Raji (cell line): ENCODE results near the gene PRKCA.
A peak's percentile ranks its signal among the peaks of the same experiment; 100 is the strongest.

Experiments
- POLR2A ChIP-seq: IDR thresholded peaks from 2 replicates; pipeline ENCODE4 v1.6.1; 2011; ENCODE audit warnings: low read depth, low read length, control low read depth; ENCODE audit not compliant: insufficient read depth

PRKCA gene

GRCh38 chr17:66301864-66302741 lies at the start of gene PRKCA:
Gene PRKCA (plus strand): TSS chr17:66302613.
- TF ChIP-seq POLR2A, result peak; percentile 73

- no peak for TF ChIP-seq POLR2A
Measured at GRCh38 chr17:66255112-66255511, 47.3 kb upstream of the PRKCA start.

- no peak for TF ChIP-seq POLR2A
Measured at GRCh38 chr17:66255527-66255971, 46.9 kb upstream of the PRKCA start.

- TF ChIP-seq POLR2A, result no peak
Measured at GRCh38 chr17:66260275-66260674, 42.1 kb upstream of the PRKCA start.

GRCh38 chr17:66260688-66261087 lies 41.7 kb upstream of the PRKCA start:
- TF ChIP-seq POLR2A, result no peak

- no peak for TF ChIP-seq POLR2A
Measured at GRCh38 chr17:66262767-66263166, 39.6 kb upstream of the PRKCA start.

GRCh38 chr17:66264696-66265095 lies 37.7 kb upstream of the PRKCA start:
- TF ChIP-seq POLR2A, result no peak

- TF ChIP-seq POLR2A, result no peak
Measured at GRCh38 chr17:66268247-66268927, 34.0 kb upstream of the PRKCA start.

GRCh38 chr17:66270106-66270505 lies 32.3 kb upstream of the PRKCA start:
- TF ChIP-seq POLR2A, result no peak

GRCh38 chr17:66271512-66271911 lies 30.9 kb upstream of the PRKCA start:
- TF ChIP-seq POLR2A, result no peak

- TF ChIP-seq POLR2A, result no peak
Measured at GRCh38 chr17:66272811-66273585, 29.4 kb upstream of the PRKCA start.

GRCh38 chr17:66273586-66273848 lies 28.9 kb upstream of the PRKCA start:
- no peak for TF ChIP-seq POLR2A

- no peak for TF ChIP-seq POLR2A
Measured at GRCh38 chr17:66275651-66276050, 26.8 kb upstream of the PRKCA start.

- TF ChIP-seq POLR2A, result no peak
Measured at GRCh38 chr17:66276328-66276937, 26.0 kb upstream of the PRKCA start.

- no peak for TF ChIP-seq POLR2A
Measured at GRCh38 chr17:66277191-66277590, 25.2 kb upstream of the PRKCA start.
